Breast epithelium (tissue), 4 donors: ENCODE measurements around the gene C1QC. TPM values are rescaled to one million over a fixed set of nuclear protein-coding genes. Genes with fewer than 3 reads are reported as not detected.

Experiments used
- DNase-seq, 2 donors: peaks; one replicate each; pipeline ENCODE4 v3.0.0-alpha.2; 2019; ENCODE audit warnings: low spot score in 2 of 2
- H3K27ac ChIP-seq, 2 donors: fragments of 200-600 bp; sonication (generic) in 1 of 2; one replicate each; pipeline ENCODE4 v1.5.1; 2016 to 2019; ENCODE audit warnings: mild to moderate bottlenecking in 1 of 2
- H3K27me3 ChIP-seq, 2 donors: fragments of 200-600 bp; sonication (generic) in 1 of 2; one replicate each; pipeline versions ENCODE4 v1.5.1 to v1.6.0; 2017 to 2019; ENCODE audit warnings: control low read depth in 1 of 2, mild to moderate bottlenecking in 1 of 2
- H3K36me3 ChIP-seq: fragments of 200-600 bp; one replicate; pipeline ENCODE4 v1.5.1; 2019
- H3K4me1 ChIP-seq, 2 donors: fragments of 200-600 bp; sonication (generic); one replicate each; pipeline ENCODE4 v1.5.1; 2016 to 2019; ENCODE audit warnings: control low read depth in 1 of 2
- H3K4me3 ChIP-seq, 3 donors: fragments of 200-600 bp; sonication (generic); 1 replicate in 2 of 3; 2 replicates in 1 of 3; pipeline ENCODE4 v1.5.1; 2016 to 2019; ENCODE audit warnings: mild to moderate bottlenecking in 3 of 3, moderate library complexity in 2 of 3
- H3K9me3 ChIP-seq, 2 donors: fragments of 200-600 bp; sonication (generic) in 1 of 2; one replicate each; pipeline ENCODE4 v1.5.1; 2016 to 2019; ENCODE audit warnings: control low read depth in 1 of 2
- CTCF ChIP-seq, 3 donors: fragments of 450-650 bp; IDR thresholded peaks; one replicate each; pipeline ENCODE4 v1.5.1; 2016 to 2017; ENCODE audit warnings: antibody characterized with exemption in 3 of 3, mild to moderate bottlenecking in 3 of 3, moderate library complexity in 3 of 3
- POLR2A ChIP-seq: fragments of 450-650 bp; IDR thresholded peaks from one replicate; pipeline ENCODE4 v1.6.1; 2016; ENCODE audit warnings: antibody characterized with exemption, mild to moderate bottlenecking, moderate library complexity
- POLR2AphosphoS5 ChIP-seq, 3 donors: sonication (generic); formaldehyde crosslinking; IDR thresholded peaks; one replicate each; pipeline ENCODE4 v1.6.1; 2017; ENCODE audit warnings: antibody characterized with exemption in 3 of 3
- intact Hi-C: fragments of 100-400 bp; cut with DNase I; formaldehyde crosslinking; loops from one replicate; pipeline ENCODE4 v1.15.1; 2023; ENCODE audit warnings: low total_unique reads
- total RNA-seq, 3 donors: library from RNA; depleted of rRNA; stranded (reverse); fragments of >200 nt; gene quantifications; one replicate each; pipeline ENCODE4 v1.1.0, GENCODE V29; 2016

C1QC gene
- total RNA-seq, 3 donors from 2014 or later: 76.4 to 385 (median 113) TPM

- Histone ChIP-seq H3K4me1 (no peaks in the 10 kb centered on the region), H3K27me3 (peaks cover 0 to 63% of the 10 kb centered on the region in 2 donors), H3K4me3 (no peak overlapping the region), H3K9me3 (no peaks in the 10 kb centered on the region), H3K27ac (no peak overlapping the region), H3K36me3 (no peaks in the 10 kb centered on the region)
- no peak for TF ChIP-seq CTCF (IDR thresholded peaks at IDR 0.05)
- no peak for TF ChIP-seq POLR2AphosphoS5 (IDR thresholded peaks at IDR 0.05)
- no peak for TF ChIP-seq POLR2A
- intact Hi-C loops: no loop called here
- DNase-seq: no peak
Observed at GRCh38 chr1:22625262-22625925, 18.0 kb upstream of the C1QC start.

GRCh38 chr1:22626237-22627157 lies 16.9 kb upstream of the C1QC start:
- H3K9me3 ChIP-seq: no peaks in the 10 kb centered on the region
- no peak overlapping the region for H3K4me3 ChIP-seq
- H3K27me3 ChIP-seq: peaks cover 0 to 55% of the 10 kb centered on the region in 2 donors
- TF ChIP-seq POLR2A: no peak
- TF ChIP-seq POLR2AphosphoS5 (IDR thresholded peaks at IDR 0.05): no peak
- TF ChIP-seq CTCF (IDR thresholded peaks at IDR 0.05): no peak
- intact Hi-C loops: no loop called here
- H3K4me1 ChIP-seq: no peaks in the 10 kb centered on the region
- no peaks in the 10 kb centered on the region for H3K36me3 ChIP-seq
- no peak overlapping the region for H3K27ac ChIP-seq
- no peak for DNase-seq

- peaks cover 0 to 55% of the 10 kb centered on the region in 2 donors for H3K27me3 ChIP-seq
- H3K9me3 ChIP-seq: no peaks in the 10 kb centered on the region
- H3K27ac ChIP-seq: no peak overlapping the region
- H3K36me3 ChIP-seq: no peaks in the 10 kb centered on the region
- intact Hi-C loops: no loop called here
- no peak for DNase-seq
- TF ChIP-seq CTCF (IDR thresholded peaks at IDR 0.05): no peak
- no peak for TF ChIP-seq POLR2AphosphoS5 (IDR thresholded peaks at IDR 0.05)
- no peak for TF ChIP-seq POLR2A
- no peak overlapping the region for H3K4me3 ChIP-seq
- no peaks in the 10 kb centered on the region for H3K4me1 ChIP-seq
Observed at GRCh38 chr1:22627331-22627730, 16.1 kb upstream of the C1QC start.

GRCh38 chr1:22628698-22629444 lies 14.6 kb upstream of the C1QC start:
- intact Hi-C loops: no loop called here
- no peak for TF ChIP-seq CTCF (IDR thresholded peaks at IDR 0.05)
- H3K27ac ChIP-seq: no peak overlapping the region
- no peaks in the 10 kb centered on the region for H3K4me1 ChIP-seq
- peaks cover 0 to 40% of the 10 kb centered on the region in 2 donors for H3K27me3 ChIP-seq
- no peak for DNase-seq
- H3K9me3 ChIP-seq: no peaks in the 10 kb centered on the region
- H3K4me3 ChIP-seq: no peak overlapping the region
- no peaks in the 10 kb centered on the region for H3K36me3 ChIP-seq
